Mononuclear cell (primary cell): ENCODE results near the gene CFAP70. TPM values are rescaled to one million over a fixed set of nuclear protein-coding genes. Genes with fewer than 3 reads are reported as not detected.

Source experiments
- H3K27me3 ChIP-seq: 2 replicates; pipeline ENCODE4 v1.6.0; 2011; ENCODE audit warnings: low read length, control low read depth; ENCODE audit not compliant: insufficient read depth
- H3K4me1 ChIP-seq: 2 replicates; pipeline ENCODE4 v1.5.1; 2011; ENCODE audit warnings: mild to moderate bottlenecking, low read length, control low read depth; ENCODE audit not compliant: insufficient read depth
- H3K4me3 ChIP-seq: 2 replicates; pipeline ENCODE4 v1.5.1; 2011; ENCODE audit warnings: mild to moderate bottlenecking, low read length, moderate library complexity
- H3K9me3 ChIP-seq: 2 replicates; pipeline ENCODE4 v1.5.1; 2011; ENCODE audit warnings: low read depth, mild to moderate bottlenecking, control low read depth, low read length
- total RNA-seq: library from RNA; depleted of rRNA; stranded (reverse); fragments of >200 nt; gene quantifications from one replicate; pipeline ENCODE4 v1.2.3, GENCODE V29; 2012

Gene CFAP70
- total RNA-seq, 1 donor, result 1.3 TPM

- no peaks in the 10 kb centered on the region for H3K27me3 ChIP-seq
- H3K9me3 ChIP-seq, result no peaks in the 10 kb centered on the region
- H3K4me3 ChIP-seq, result no peak overlapping the region
- H3K4me1 ChIP-seq, result peaks cover 24% of the 10 kb centered on the region
Measured at GRCh38 chr10:73225518-73225917, 133.1 kb downstream of the CFAP70 start.

GRCh38 chr10:73220989-73221388 lies 137.7 kb downstream of the CFAP70 start:
- no peaks in the 10 kb centered on the region for H3K9me3 ChIP-seq
- H3K4me1 ChIP-seq, result no peaks in the 10 kb centered on the region
- H3K4me3 ChIP-seq, result no peak overlapping the region
- no peaks in the 10 kb centered on the region for H3K27me3 ChIP-seq

GRCh38 chr10:73219384-73219783 lies 139.3 kb downstream of the CFAP70 start:
- H3K27me3 ChIP-seq, result no peaks in the 10 kb centered on the region
- no peaks in the 10 kb centered on the region for H3K9me3 ChIP-seq
- no peak overlapping the region for H3K4me3 ChIP-seq
- H3K4me1 ChIP-seq, result no peaks in the 10 kb centered on the region

GRCh38 chr10:73218431-73219191 lies 140.1 kb downstream of the CFAP70 start:
- Histone ChIP-seq H3K4me1 (no peaks in the 10 kb centered on the region), H3K9me3 (no peaks in the 10 kb centered on the region), H3K4me3 (no peak overlapping the region), H3K27me3 (no peaks in the 10 kb centered on the region)

- H3K4me3 ChIP-seq, result no peak overlapping the region
- no peaks in the 10 kb centered on the region for H3K4me1 ChIP-seq
- H3K27me3 ChIP-seq, result no peaks in the 10 kb centered on the region
- H3K9me3 ChIP-seq, result no peaks in the 10 kb centered on the region
Measured at GRCh38 chr10:73217628-73218027, 141.0 kb downstream of the CFAP70 start.

- Histone ChIP-seq H3K4me3 (no peak overlapping the region), H3K4me1 (no peaks in the 10 kb centered on the region), H3K27me3 (no peaks in the 10 kb centered on the region), H3K9me3 (no peaks in the 10 kb centered on the region)
Measured at GRCh38 chr10:73215749-73216148, 142.9 kb downstream of the CFAP70 start.

GRCh38 chr10:73211106-73211811 lies 147.4 kb downstream of the CFAP70 start:
- no peaks in the 10 kb centered on the region for H3K4me1 ChIP-seq
- no peaks in the 10 kb centered on the region for H3K9me3 ChIP-seq
- H3K4me3 ChIP-seq, result no peak overlapping the region
- H3K27me3 ChIP-seq, result no peaks in the 10 kb centered on the region

- Histone ChIP-seq H3K4me1 (no peaks in the 10 kb centered on the region), H3K4me3 (no peak overlapping the region), H3K9me3 (no peaks in the 10 kb centered on the region), H3K27me3 (no peaks in the 10 kb centered on the region)
Measured at GRCh38 chr10:73210395-73211105, 148.1 kb downstream of the CFAP70 start.

- H3K27me3 ChIP-seq, result no peaks in the 10 kb centered on the region
- no peaks in the 10 kb centered on the region for H3K4me1 ChIP-seq
- no peaks in the 10 kb centered on the region for H3K9me3 ChIP-seq
- H3K4me3 ChIP-seq, result no peak overlapping the region
Measured at GRCh38 chr10:73209705-73210104, 149.0 kb downstream of the CFAP70 start.

GRCh38 chr10:73207883-73208282 lies 150.8 kb downstream of the CFAP70 start:
- Histone ChIP-seq H3K4me3 (no peak overlapping the region), H3K27me3 (no peaks in the 10 kb centered on the region), H3K9me3 (no peaks in the 10 kb centered on the region), H3K4me1 (no peaks in the 10 kb centered on the region)

GRCh38 chr10:73206385-73206784 lies 152.3 kb downstream of the CFAP70 start:
- Histone ChIP-seq H3K27me3 (no peaks in the 10 kb centered on the region), H3K9me3 (no peaks in the 10 kb centered on the region), H3K4me1 (no peaks in the 10 kb centered on the region), H3K4me3 (no peak overlapping the region)

GRCh38 chr10:73205890-73206289 lies 152.8 kb downstream of the CFAP70 start:
- Histone ChIP-seq H3K4me3 (no peak overlapping the region), H3K27me3 (no peaks in the 10 kb centered on the region), H3K4me1 (no peaks in the 10 kb centered on the region), H3K9me3 (no peaks in the 10 kb centered on the region)

- Histone ChIP-seq H3K4me1 (no peaks in the 10 kb centered on the region), H3K27me3 (no peaks in the 10 kb centered on the region), H3K4me3 (no peak overlapping the region), H3K9me3 (no peaks in the 10 kb centered on the region)
Measured at GRCh38 chr10:73205081-73205480, 153.6 kb downstream of the CFAP70 start.
